GM12878 (cell line): Measurements from ENCODE around the gene DMRT1. TPM values are rescaled to one million over a fixed set of nuclear protein-coding genes. Genes with fewer than 3 reads are reported as not detected.

Experiments
- ATF3 ChIP-seq: IDR thresholded peaks from 2 replicates; pipeline ENCODE4 v1.6.1; 2011; ENCODE audit warnings: low read depth, mild to moderate bottlenecking, low read length, moderate library complexity, borderline replicate concordance; ENCODE audit errors: extremely low read depth
- ATF7 ChIP-seq: fragments of 450-650 bp; IDR thresholded peaks from 2 replicates; pipeline ENCODE4 v1.6.1; 2016; ENCODE audit warnings: low read depth, mild to moderate bottlenecking
- BACH1 ChIP-seq: fragments of 450-650 bp; IDR thresholded peaks from 2 replicates; pipeline ENCODE4 v1.6.1; 2017; ENCODE audit warnings: mild to moderate bottlenecking, borderline replicate concordance
- BCL11A ChIP-seq: IDR thresholded peaks from 2 replicates; pipeline ENCODE4 v1.6.1; 2011; ENCODE audit warnings: low read depth, low read length
- BHLHE40 ChIP-seq, 2 experiments: fragments of 450-650 bp in 1 of 2; IDR thresholded peaks; 2 replicates each; pipeline ENCODE4 v1.6.1; 2011 to 2017; ENCODE audit warnings: low read depth in 2 of 2, borderline replicate concordance in 1 of 2, improper control_type of control experiment in 1 of 2, low read length in 1 of 2, mild to moderate bottlenecking in 1 of 2
- BMI1 ChIP-seq: fragments of 450-650 bp; IDR thresholded peaks from 2 replicates; pipeline ENCODE4 v1.6.1; 2016; ENCODE audit warnings: mild to moderate bottlenecking, moderate library complexity, borderline replicate concordance
- MEF2B ChIP-seq: fragments of 450-650 bp; IDR thresholded peaks from 2 replicates; pipeline ENCODE4 v1.6.1; 2018; ENCODE audit warnings: mild to moderate bottlenecking, moderate library complexity; ENCODE audit not compliant: partially characterized antibody, poor library complexity, severe bottlenecking
- RELB ChIP-seq: fragments of 450-650 bp; IDR thresholded peaks from 2 replicates; pipeline ENCODE4 v1.6.1; 2017; ENCODE audit warnings: low read depth, mild to moderate bottlenecking, moderate library complexity
- RUNX3 ChIP-seq: IDR thresholded peaks from 2 replicates; pipeline ENCODE4 v1.6.1; 2012; ENCODE audit warnings: low read length, inconsistent platforms
- SIX5 ChIP-seq: IDR thresholded peaks from 2 replicates; pipeline ENCODE4 v1.6.1; 2011; ENCODE audit warnings: mild to moderate bottlenecking, low read depth, low read length, moderate library complexity; ENCODE audit not compliant: severe bottlenecking
- SKIL ChIP-seq: fragments of 450-650 bp; IDR thresholded peaks from 2 replicates; pipeline ENCODE4 v1.6.1; 2017; ENCODE audit warnings: mild to moderate bottlenecking, low read depth, inconsistent platforms; ENCODE audit not compliant: poor library complexity, severe bottlenecking
- SP1 ChIP-seq: IDR thresholded peaks from one replicate; pipeline ENCODE4 v1.6.1; 2011; ENCODE audit warnings: low read depth, low read length
- SPI1 ChIP-seq: IDR thresholded peaks from 2 replicates; pipeline ENCODE4 v1.6.1; 2011; ENCODE audit warnings: low read depth, mild to moderate bottlenecking, low read length, moderate library complexity, borderline replicate concordance; ENCODE audit not compliant: insufficient read depth
- polyA plus RNA-seq, 11 experiments: library from polyadenylated mRNA; depleted of rRNA in 4 of 11; unstranded in 6 of 11; stranded (reverse) in 5 of 11; fragments of >200 nt; fragmentation: Nextera tagmentation in 4 of 11; fragmentation: Illumina TruSeq in 1 of 11; extraction: Ambion mirVana in 4 of 11; extraction: Trizol in 1 of 11; gene quantifications; 1 replicate in 1 of 11; 2 replicates in 10 of 11; pipeline versions ENCODE4 v1.2.1 to v1.2.3, GENCODE V29; 2011 to 2016; ENCODE audit warnings: inconsistent platforms in 2 of 11, missing spikeins in 2 of 11, low read depth in 1 of 11
- total RNA-seq, 4 experiments: library from RNA; depleted of rRNA in 3 of 4; stranded (reverse); fragments of >200 nt in 3 of 4; fragmentation: Illumina TruSeq in 1 of 4; extraction: Trizol in 1 of 4; gene quantifications; 2 replicates each; pipeline versions ENCODE4 v1.2.1 to v1.2.3, GENCODE V29; 2013 to 2021

Gene DMRT1
- total and polyA plus RNA-seq, 10 of the 15 experiments (the other 5 are each of a cell fraction or from before 2014, with no cell fraction given) = 0.06 to 1.9 (median 0.24) TPM

- TF ChIP-seq BCL11A (peak; percentile 21; the same call in 1 of the 2 replicates), BACH1 (peak; percentile 73; the same call in 1 of the 2 replicates), SIX5 (no peak), RUNX3 (peak; percentile 49), MEF2B (peak; percentile 41), BHLHE40 (IDR thresholded peaks at IDR 0.05; ENCODE audit: borderline replicate concordance in 1 of 2, low read depth in 2 of 2, low read length in 1 of 2) (peak; percentile 6 to 50; a peak in 1 of 4 replicates), ATF7 (0 out of 2 replicates have a peak, but pooled peaks have one; percentile 18), BMI1 (peak; percentile 41; the same call in 1 of the 2 replicates), ATF3 (no peak), SPI1 (peak; percentile 95), SKIL (peak; percentile 50), RELB (peak; percentile 79), SP1 (peak; percentile 38)
These were observed 58.1 kb downstream of the DMRT1 start (continued) for GRCh38 chr9:899440-900184.
